Epithelial cell of esophagus (primary cell): ENCODE results near the gene THSD4.
A peak's percentile ranks its signal among the peaks of the same experiment; 100 is the strongest.

ENCODE experiments used
- DNase-seq: peaks from one replicate; pipeline ENCODE4 v3.0.0; 2010; ENCODE audit warnings: low read depth
- H3K4me3 ChIP-seq: 2 replicates; pipeline ENCODE4 v1.5.1; 2011; ENCODE audit warnings: mild to moderate bottlenecking, low read length, control low read depth
- TF ChIP-seq, protein P1 (sequence below): IDR thresholded peaks from 2 replicates; pipeline ENCODE4 v1.5.1; 2011; ENCODE audit warnings: low read depth, mild to moderate bottlenecking, low read length, control low read depth, inconsistent platforms; ENCODE audit not compliant: insufficient read depth; ENCODE audit errors: missing control alignments

The THSD4 gene

GRCh38 chr15:71226536-71227455 is 111.5 kb downstream of the THSD4 start:
- TF ChIP-seq, protein P1, sequence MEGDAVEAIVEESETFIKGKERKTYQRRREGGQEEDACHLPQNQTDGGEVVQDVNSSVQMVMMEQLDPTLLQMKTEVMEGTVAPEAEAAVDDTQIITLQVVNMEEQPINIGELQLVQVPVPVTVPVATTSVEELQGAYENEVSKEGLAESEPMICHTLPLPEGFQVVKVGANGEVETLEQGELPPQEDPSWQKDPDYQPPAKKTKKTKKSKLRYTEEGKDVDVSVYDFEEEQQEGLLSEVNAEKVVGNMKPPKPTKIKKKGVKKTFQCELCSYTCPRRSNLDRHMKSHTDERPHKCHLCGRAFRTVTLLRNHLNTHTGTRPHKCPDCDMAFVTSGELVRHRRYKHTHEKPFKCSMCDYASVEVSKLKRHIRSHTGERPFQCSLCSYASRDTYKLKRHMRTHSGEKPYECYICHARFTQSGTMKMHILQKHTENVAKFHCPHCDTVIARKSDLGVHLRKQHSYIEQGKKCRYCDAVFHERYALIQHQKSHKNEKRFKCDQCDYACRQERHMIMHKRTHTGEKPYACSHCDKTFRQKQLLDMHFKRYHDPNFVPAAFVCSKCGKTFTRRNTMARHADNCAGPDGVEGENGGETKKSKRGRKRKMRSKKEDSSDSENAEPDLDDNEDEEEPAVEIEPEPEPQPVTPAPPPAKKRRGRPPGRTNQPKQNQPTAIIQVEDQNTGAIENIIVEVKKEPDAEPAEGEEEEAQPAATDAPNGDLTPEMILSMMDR: no peak
- no peak overlapping the region for H3K4me3 ChIP-seq
- no peak for DNase-seq

GRCh38 chr15:71228403-71228802 is 113.1 kb downstream of the THSD4 start:
- TF ChIP-seq, protein P1: no peak
- DNase-seq: no peak
- H3K4me3 ChIP-seq: no peak overlapping the region

DNA sequence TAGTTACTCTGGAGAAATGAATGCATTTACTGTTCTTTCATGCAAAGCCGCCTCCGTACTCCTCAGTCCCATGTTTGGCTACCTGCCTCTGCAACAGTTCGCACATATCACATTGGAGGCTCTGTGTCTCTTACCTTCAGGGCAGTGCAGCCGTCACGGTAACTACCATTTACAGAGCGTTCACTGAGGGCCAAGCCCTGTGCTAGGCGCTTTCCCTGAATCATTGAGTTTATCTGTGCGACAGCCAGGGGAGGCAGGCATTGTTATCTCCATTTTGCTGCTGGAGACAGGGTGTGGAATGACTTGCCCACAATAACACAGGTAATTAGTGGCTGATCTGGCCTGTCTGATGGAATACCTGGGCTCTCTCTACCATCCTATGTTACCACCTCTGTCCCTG is 115.0 kb downstream of the THSD4 start:
- TF ChIP-seq, protein P1: no peak
- no peak overlapping the region for H3K4me3 ChIP-seq
- no peak for DNase-seq

DNA sequence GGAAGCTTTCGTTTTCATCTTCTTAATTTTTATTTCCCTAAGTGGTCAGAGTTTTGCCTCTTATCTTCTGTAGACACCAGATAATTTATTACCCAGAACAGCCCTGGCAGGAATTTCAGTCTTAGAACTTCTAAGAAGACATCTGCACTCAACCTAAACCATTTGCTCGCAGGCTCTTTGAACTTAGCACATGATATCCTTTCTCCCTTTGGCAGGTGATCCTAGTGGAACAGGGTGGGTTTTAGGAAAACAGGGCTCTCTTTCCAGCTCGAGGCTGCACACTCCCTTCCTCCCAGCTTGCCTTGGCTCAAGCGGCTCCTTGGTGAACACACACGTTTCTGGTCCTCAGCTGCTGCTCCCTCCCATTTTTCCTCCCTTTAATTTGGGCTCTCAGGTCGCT is 116.5 kb downstream of the THSD4 start:
- no peak overlapping the region for H3K4me3 ChIP-seq
- DNase-seq: no peak
- TF ChIP-seq, protein P1: no peak

DNA sequence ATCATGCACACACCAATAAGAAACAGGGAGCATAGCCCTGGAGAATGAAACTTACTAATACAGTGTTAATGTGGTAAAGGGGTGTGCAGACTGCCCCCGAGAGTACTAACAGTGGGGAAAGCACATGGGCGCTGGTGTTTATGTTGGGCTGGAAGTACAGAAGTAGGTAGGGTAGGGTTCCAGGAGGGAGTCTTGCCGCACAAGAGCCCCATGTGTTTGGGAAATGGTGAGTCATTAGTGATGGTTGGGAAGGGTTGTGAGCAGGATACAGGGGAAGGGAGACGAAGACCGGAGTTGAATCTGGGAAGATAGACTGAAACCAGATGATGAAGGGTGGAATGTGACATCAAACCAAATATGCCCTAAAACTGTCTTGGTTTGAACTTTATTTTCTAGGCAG is 117.1 kb downstream of the THSD4 start:
- no peak for DNase-seq
- TF ChIP-seq, protein P1: no peak
- no peak overlapping the region for H3K4me3 ChIP-seq

DNA sequence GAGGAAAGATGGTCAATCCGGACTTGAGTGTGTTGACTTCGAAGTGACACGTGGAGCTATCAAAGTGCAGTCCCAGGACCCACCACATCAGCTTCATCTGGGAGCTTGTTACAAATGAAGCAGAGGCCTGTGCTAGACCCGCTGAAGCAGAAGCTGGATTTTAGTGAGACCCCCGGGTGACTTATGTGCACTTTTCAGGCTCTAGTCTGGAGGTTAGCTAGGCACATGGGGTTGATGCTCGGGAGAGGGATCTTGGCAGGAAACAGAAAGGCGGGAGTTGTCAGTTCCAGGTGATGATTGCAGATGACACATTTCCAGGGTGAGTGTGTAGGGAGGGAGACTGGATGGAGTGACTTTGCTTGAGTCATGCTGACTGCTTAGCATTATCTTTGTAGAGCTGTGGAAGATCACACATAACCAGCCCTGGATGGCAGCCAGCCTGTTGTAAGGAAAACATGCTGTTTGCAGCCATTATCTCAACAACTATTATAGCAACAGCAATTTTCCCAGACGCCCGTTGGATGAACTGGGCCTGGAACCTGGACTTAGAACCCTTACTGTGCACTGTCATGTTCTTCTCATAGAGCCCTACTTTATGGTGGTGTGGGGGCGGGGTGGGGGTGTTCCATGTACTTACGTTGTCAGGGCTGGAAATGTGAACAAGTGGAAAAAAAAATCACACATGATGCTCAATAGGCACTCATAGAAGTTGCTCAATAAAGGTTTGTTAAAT is 122.4 kb downstream of the THSD4 start:
- no peak overlapping the region for H3K4me3 ChIP-seq
- TF ChIP-seq, protein P1: peak; percentile 19
- DNase-seq: peak; percentile 99
